C4-2B (cell line): ENCODE measurements around the gene EMC7.

Experiments
- H3K27ac ChIP-seq: fragments of 450-650 bp; 2 replicates; pipeline ENCODE4 v1.5.1; 2017
- ZFX ChIP-seq: fragments of 450-650 bp; IDR thresholded peaks from 2 replicates; pipeline ENCODE4 v1.6.1; 2017
- TF ChIP-seq, protein P1 (sequence below): fragments of 450-650 bp; conservative IDR thresholded peaks from 2 replicates; pipeline ENCODE4 v1.5.1; 2017; ENCODE audit warnings: mild to moderate bottlenecking

Gene EMC7

DNA sequence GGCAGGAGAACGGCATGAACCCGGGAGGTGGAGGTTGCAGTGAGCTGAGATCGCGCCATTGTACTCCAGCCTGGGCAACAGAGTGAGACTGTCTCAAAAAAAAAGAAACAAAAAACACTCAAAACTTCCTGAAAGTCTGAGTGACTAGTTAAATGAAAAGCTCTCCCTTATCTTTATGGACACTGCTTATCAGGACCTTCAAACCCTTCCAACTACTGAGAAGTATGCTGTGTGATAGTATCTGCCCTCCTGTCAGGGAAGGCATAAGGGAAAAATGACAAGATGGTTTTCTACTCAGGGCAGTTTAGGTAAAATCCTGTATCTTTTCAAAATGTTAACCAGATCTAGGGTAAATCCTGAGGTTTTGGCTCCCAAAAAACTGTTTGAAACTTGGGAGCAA is 21.8 kb downstream of the EMC7 start:
- no peak overlapping the region for H3K27ac ChIP-seq
- no peak for TF ChIP-seq ZFX
- TF ChIP-seq, protein P1, sequence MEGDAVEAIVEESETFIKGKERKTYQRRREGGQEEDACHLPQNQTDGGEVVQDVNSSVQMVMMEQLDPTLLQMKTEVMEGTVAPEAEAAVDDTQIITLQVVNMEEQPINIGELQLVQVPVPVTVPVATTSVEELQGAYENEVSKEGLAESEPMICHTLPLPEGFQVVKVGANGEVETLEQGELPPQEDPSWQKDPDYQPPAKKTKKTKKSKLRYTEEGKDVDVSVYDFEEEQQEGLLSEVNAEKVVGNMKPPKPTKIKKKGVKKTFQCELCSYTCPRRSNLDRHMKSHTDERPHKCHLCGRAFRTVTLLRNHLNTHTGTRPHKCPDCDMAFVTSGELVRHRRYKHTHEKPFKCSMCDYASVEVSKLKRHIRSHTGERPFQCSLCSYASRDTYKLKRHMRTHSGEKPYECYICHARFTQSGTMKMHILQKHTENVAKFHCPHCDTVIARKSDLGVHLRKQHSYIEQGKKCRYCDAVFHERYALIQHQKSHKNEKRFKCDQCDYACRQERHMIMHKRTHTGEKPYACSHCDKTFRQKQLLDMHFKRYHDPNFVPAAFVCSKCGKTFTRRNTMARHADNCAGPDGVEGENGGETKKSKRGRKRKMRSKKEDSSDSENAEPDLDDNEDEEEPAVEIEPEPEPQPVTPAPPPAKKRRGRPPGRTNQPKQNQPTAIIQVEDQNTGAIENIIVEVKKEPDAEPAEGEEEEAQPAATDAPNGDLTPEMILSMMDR: no peak

DNA sequence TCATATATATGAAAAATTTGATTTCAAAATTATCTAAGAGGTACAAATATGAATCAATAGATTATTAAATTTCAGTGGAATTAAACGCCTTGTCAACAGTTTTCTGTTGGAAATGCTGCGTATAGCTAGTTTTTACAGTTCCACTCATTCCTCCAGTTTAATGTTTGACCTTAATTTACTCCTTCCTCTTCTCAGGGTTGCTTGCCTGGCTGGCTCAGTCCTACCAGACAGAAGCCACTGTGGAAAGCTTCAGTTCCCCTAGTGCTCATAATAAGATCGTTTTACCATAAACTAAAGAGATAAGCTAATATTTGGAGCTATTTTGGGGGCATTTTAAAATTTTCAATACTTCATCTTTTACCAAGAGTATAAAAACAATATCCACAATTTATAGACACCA is 22.8 kb downstream of the EMC7 start:
- no peak for TF ChIP-seq ZFX
- TF ChIP-seq, protein P1: no peak

DNA sequence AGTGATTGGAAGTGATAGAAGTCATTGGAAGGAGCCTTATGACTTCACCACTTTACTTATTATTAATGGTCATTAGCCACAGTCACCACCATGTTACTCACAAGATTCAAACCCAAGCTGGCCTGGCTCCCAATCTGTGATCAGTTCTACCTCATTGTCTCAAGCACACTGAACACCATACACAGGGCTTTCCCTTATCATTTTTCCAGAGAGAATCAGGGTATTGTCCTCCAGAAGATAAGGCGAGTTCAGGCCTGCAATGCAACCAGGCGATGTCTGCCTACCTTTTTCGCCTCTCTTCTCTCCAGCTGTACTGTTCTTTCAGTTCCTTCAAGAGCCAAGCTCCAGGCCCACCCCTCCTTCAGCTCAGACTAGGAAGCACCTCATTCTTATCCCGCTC is 24.9 kb downstream of the EMC7 start:
- H3K27ac ChIP-seq: no peak overlapping the region

More for the DNA sequence above, 22.8 kb downstream of the EMC7 start:
- no peak overlapping the region for H3K27ac ChIP-seq

DNA sequence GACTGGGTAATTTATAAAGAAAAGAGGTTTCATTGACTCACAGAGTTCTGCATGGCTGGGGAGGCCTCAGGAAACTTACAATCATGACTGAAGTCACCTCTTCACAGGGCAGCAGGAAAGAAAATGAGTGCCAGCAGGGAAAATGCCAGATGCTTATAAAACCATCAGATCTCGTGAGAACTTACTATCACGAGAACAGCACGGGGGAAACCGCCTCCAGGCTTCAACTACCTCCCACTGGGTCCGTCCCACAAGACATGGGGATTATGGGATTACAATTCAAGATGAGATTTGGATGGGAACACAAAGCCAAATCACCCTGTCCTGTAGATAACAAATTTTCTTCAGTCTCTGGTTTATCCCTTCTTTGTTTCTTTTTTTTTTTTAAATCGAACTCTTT is 31.7 kb downstream of the EMC7 start:
- TF ChIP-seq ZFX: no peak
- TF ChIP-seq, protein P1: no peak
- no peak overlapping the region for H3K27ac ChIP-seq

More for the DNA sequence above, 24.9 kb downstream of the EMC7 start:
- no peak for TF ChIP-seq ZFX
- TF ChIP-seq, protein P1: no peak

GRCh38 chr15:34065941-34066340 is 35.7 kb downstream of the EMC7 start:
- H3K27ac ChIP-seq: no peak overlapping the region
- TF ChIP-seq, protein P1: no peak
- no peak for TF ChIP-seq ZFX

- no peak overlapping the region for H3K27ac ChIP-seq
- no peak for TF ChIP-seq ZFX
- TF ChIP-seq, protein P1: no peak
Measured at GRCh38 chr15:34065261-34065660, 36.4 kb downstream of the EMC7 start.

DNA sequence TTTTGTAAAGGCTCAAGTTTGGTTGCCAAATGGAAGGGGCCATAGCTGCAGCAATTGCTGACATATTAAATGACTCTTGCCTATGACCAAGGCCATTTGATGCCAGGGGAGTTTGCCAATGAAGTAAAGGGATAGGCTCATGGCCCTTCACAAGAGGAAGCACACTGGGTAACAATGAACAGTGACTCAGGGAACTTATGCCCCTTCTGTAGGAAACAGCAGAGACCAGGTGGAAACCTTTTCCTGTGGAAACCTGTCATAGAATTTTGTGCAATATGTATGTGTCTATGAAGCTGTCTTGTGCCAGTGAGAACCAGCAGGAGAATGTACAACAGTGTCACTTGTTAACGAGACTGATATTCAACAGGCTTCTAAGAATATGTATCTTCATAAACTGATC is 37.2 kb downstream of the EMC7 start:
- no peak overlapping the region for H3K27ac ChIP-seq
- TF ChIP-seq ZFX: no peak
- TF ChIP-seq, protein P1: no peak
